Fibroblast of lung (primary cell): ENCODE results near the gene TRPM3. TPM values are rescaled to one million over a fixed set of nuclear protein-coding genes. Genes with fewer than 3 reads are reported as not detected.

Source experiments
- DNase-seq, 2 donors: peaks; one replicate each; pipeline versions ENCODE4 v3.0.0 to v3.0.0-alpha.2; 2010; ENCODE audit warnings: low read depth in 2 of 2
- H2AFZ ChIP-seq: 2 replicates; pipeline ENCODE4 v1.5.1; 2012; ENCODE audit warnings: low read length, control low read depth, inconsistent platforms
- H3K27ac ChIP-seq: 2 replicates; pipeline ENCODE4 v1.5.1; 2011; ENCODE audit warnings: low read length, control low read depth; ENCODE audit not compliant: insufficient read depth
- H3K27me3 ChIP-seq: 2 replicates; pipeline ENCODE4 v1.5.1; 2011; ENCODE audit warnings: mild to moderate bottlenecking, low read length; ENCODE audit not compliant: control insufficient read depth, insufficient read depth
- H3K36me3 ChIP-seq: 2 replicates; pipeline ENCODE4 v1.5.1; 2011; ENCODE audit warnings: low read length; ENCODE audit not compliant: control insufficient read depth, insufficient read depth
- H3K4me1 ChIP-seq: 2 replicates; pipeline ENCODE4 v1.5.1; 2011; ENCODE audit warnings: low read length; ENCODE audit not compliant: control insufficient read depth, insufficient read depth; ENCODE audit errors: extremely low read depth
- H3K4me2 ChIP-seq: 2 replicates; pipeline ENCODE4 v1.5.1; 2011; ENCODE audit warnings: low read length, control low read depth; ENCODE audit not compliant: insufficient read depth; ENCODE audit errors: extremely low read depth
- H3K4me3 ChIP-seq, 4 experiments: fragments of 200-600 bp in 1 of 4; sonication (generic) in 1 of 4; replicated peaks in 1 of 4; 2 replicates each; pipeline ENCODE4 v1.5.1; 2011 to 2016; ENCODE audit warnings: low read length in 4 of 4, low read depth in 3 of 4, mild to moderate bottlenecking in 3 of 4, control low read depth in 2 of 4, inconsistent platforms in 1 of 4, mixed read lengths in 1 of 4; ENCODE audit not compliant: insufficient read depth in 1 of 4; ENCODE audit errors: control extremely low read depth in 1 of 4
- H3K79me2 ChIP-seq: 2 replicates; pipeline ENCODE4 v1.5.1; 2012; ENCODE audit warnings: mild to moderate bottlenecking, low read length, inconsistent platforms; ENCODE audit not compliant: control insufficient read depth, insufficient read depth
- H3K9ac ChIP-seq: 2 replicates; pipeline ENCODE4 v1.5.1; 2011; ENCODE audit warnings: mild to moderate bottlenecking, low read length, control low read depth; ENCODE audit not compliant: insufficient read depth
- H3K9me3 ChIP-seq: 2 replicates; pipeline ENCODE4 v1.5.1; 2012; ENCODE audit warnings: low read depth, low read length; ENCODE audit not compliant: control insufficient read depth, insufficient read depth
- H4K20me1 ChIP-seq: 2 replicates; pipeline ENCODE4 v1.5.1; 2011; ENCODE audit warnings: low read length; ENCODE audit not compliant: control insufficient read depth, insufficient read depth; ENCODE audit errors: extremely low read depth
- CTCF ChIP-seq, 2 donors: IDR thresholded peaks in 1 of 2; conservative IDR thresholded peaks in 1 of 2; 1 replicate in 1 of 2; 2 replicates in 1 of 2; pipeline ENCODE4 v1.5.1; 2011 to 2012; ENCODE audit warnings: low read length in 2 of 2, control low read depth in 1 of 2, inconsistent platforms in 1 of 2, low read depth in 1 of 2, mild to moderate bottlenecking in 1 of 2
- EZH2 ChIP-seq: IDR thresholded peaks from 2 replicates; pipeline ENCODE4 v1.5.1; 2012; ENCODE audit warnings: low read length, control low read depth, mild to moderate bottlenecking; ENCODE audit errors: missing control alignments
- polyA plus RNA-seq, 2 donors: library from polyadenylated mRNA; depleted of rRNA in 1 of 2; stranded (reverse) in 1 of 2; unstranded in 1 of 2; fragments of >200 nt; gene quantifications; 2 replicates each; pipeline ENCODE4 v1.2.1, GENCODE V29; 2011 to 2012; ENCODE audit warnings: missing spikeins in 1 of 2
- total RNA-seq: library from RNA; depleted of rRNA; stranded (reverse); fragments of >200 nt; gene quantifications from 2 replicates; pipeline ENCODE4 v1.2.1, GENCODE V29; 2014

Gene TRPM3
- total and polyA plus RNA-seq, 2 donors (not counting 1 experiment from before 2014, with no cell fraction given): 0.05 to 0.50 TPM

DNA sequence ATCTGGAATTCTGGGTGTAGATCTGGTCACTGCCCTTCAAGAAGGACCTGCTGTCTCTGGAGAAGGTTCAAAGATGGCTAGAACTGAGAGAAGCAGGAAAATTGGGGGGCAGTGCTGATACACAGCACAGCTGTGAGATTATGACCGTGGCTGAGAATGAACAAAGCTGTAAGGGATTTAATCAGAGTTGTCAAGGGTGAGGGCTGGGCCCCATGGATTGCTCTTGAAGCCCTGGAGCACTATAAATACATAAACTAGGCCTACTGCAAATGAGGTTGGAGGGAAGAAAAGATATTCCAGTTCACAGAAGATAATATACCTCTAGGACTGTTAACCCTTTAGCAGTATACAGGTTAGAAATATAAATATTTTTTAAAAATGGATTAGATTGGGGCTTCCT lies 620.6 kb downstream of the TRPM3 start:
- Histone ChIP-seq H3K9me3 (no peaks in the 10 kb centered on the region), H2AFZ (no peak overlapping the region), H3K27me3 (no peaks in the 10 kb centered on the region)

GRCh38 chr9:70499621-70500020 lies 621.8 kb downstream of the TRPM3 start:
- Histone ChIP-seq H3K27me3 (no peaks in the 10 kb centered on the region), H3K9ac (no peak overlapping the region), H3K4me1 (no peaks in the 10 kb centered on the region), H3K4me3 (no peak overlapping the region), H3K27ac (no peak overlapping the region), H2AFZ (no peak overlapping the region), H3K36me3 (no peaks in the 10 kb centered on the region), H3K79me2 (no peaks in the 10 kb centered on the region), H4K20me1 (no peaks in the 10 kb centered on the region), H3K9me3 (no peaks in the 10 kb centered on the region), H3K4me2 (no peak overlapping the region)
- no peak for DNase-seq
- TF ChIP-seq CTCF (conservative IDR thresholded peaks at IDR 0.05 in 1 of 2, IDR thresholded peaks at IDR 0.05 in 1 of 2; ENCODE audit: low read depth in 1 of 2, low read length in 2 of 2) (no peak), EZH2 (no peak)

More for the DNA sequence above, 620.6 kb downstream of the TRPM3 start:
- TF ChIP-seq CTCF (conservative IDR thresholded peaks at IDR 0.05 in 1 of 2, IDR thresholded peaks at IDR 0.05 in 1 of 2; ENCODE audit: low read depth in 1 of 2, low read length in 2 of 2) (no peak), EZH2 (no peak)
- no peak overlapping the region for H3K9ac ChIP-seq
- H3K27ac ChIP-seq: no peak overlapping the region
- no peak for DNase-seq
- H3K4me2 ChIP-seq: no peak overlapping the region
- no peaks in the 10 kb centered on the region for H3K79me2 ChIP-seq
- no peaks in the 10 kb centered on the region for H4K20me1 ChIP-seq
- no peaks in the 10 kb centered on the region for H3K4me1 ChIP-seq
- no peaks in the 10 kb centered on the region for H3K36me3 ChIP-seq
- H3K4me3 ChIP-seq: no peak overlapping the region

GRCh38 chr9:70498866-70499265 lies 622.6 kb downstream of the TRPM3 start:
- H2AFZ ChIP-seq: no peak overlapping the region
- H3K36me3 ChIP-seq: no peaks in the 10 kb centered on the region
- no peak overlapping the region for H3K27ac ChIP-seq
- no peaks in the 10 kb centered on the region for H3K9me3 ChIP-seq
- no peak overlapping the region for H3K4me3 ChIP-seq
- no peaks in the 10 kb centered on the region for H3K79me2 ChIP-seq
- H4K20me1 ChIP-seq: no peaks in the 10 kb centered on the region
- DNase-seq: no peak
- no peaks in the 10 kb centered on the region for H3K4me1 ChIP-seq
- H3K4me2 ChIP-seq: no peak overlapping the region
- TF ChIP-seq EZH2 (no peak), CTCF (conservative IDR thresholded peaks at IDR 0.05 in 1 of 2, IDR thresholded peaks at IDR 0.05 in 1 of 2; ENCODE audit: low read depth in 1 of 2, low read length in 2 of 2) (no peak)
- H3K9ac ChIP-seq: no peak overlapping the region
- no peaks in the 10 kb centered on the region for H3K27me3 ChIP-seq
